ENCODE data around the gene PLA2G4A.

Gene PLA2G4A

GRCh38 chr1:186828611-186829454 lies at the start of gene PLA2G4A:
Gene PLA2G4A (plus strand): TSS chr1:186828949. CDS start chr1:186854355, 25,406 bp downstream.
- no peaks in the 10 kb centered on the region for H3K9me3 Mint-ChIP-seq
- H3K36me3 Mint-ChIP-seq (ENCODE audit: low read depth), result no peaks in the 10 kb centered on the region
- peak within 1 kb of the TSS; percentile 84 to 92 (median 88) for H3K4me3 Mint-ChIP-seq
- peaks cover 15% of the 10 kb centered on the region for H3K4me1 Mint-ChIP-seq
- peak within 1 kb of the TSS; percentile 29 to 64 (median 63) for H3K27ac Mint-ChIP-seq
- no peaks in the 10 kb centered on the region for H3K27me3 Mint-ChIP-seq (ENCODE audit: low read depth)
- TF ChIP-seq CTCF (IDR thresholded peaks at IDR 0.05; ENCODE audit: unreplicated experiment in 3 of 3), result no peak

- no peaks in the 10 kb centered on the region for H3K36me3 Mint-ChIP-seq (ENCODE audit: low read depth)
- no peak overlapping the region for H3K4me3 Mint-ChIP-seq
- H3K4me1 Mint-ChIP-seq, result no peaks in the 10 kb centered on the region
- TF ChIP-seq CTCF (IDR thresholded peaks at IDR 0.05; ENCODE audit: unreplicated experiment in 3 of 3), result no peak
- H3K27me3 Mint-ChIP-seq (ENCODE audit: low read depth), result peaks cover 4% of the 10 kb centered on the region
- H3K27ac Mint-ChIP-seq, result no peak overlapping the region
- no peaks in the 10 kb centered on the region for H3K9me3 Mint-ChIP-seq
Observed at GRCh38 chr1:186780076-186780475, 48.7 kb upstream of the PLA2G4A start.

GRCh38 chr1:186781730-186782129 lies 47.0 kb upstream of the PLA2G4A start:
- H3K27ac Mint-ChIP-seq, result no peak overlapping the region
- TF ChIP-seq CTCF (IDR thresholded peaks at IDR 0.05; ENCODE audit: unreplicated experiment in 3 of 3), result no peak
- H3K36me3 Mint-ChIP-seq (ENCODE audit: low read depth), result no peaks in the 10 kb centered on the region
- no peak overlapping the region for H3K4me3 Mint-ChIP-seq
- no peaks in the 10 kb centered on the region for H3K4me1 Mint-ChIP-seq
- peaks cover 4% of the 10 kb centered on the region for H3K27me3 Mint-ChIP-seq (ENCODE audit: low read depth)
- no peaks in the 10 kb centered on the region for H3K9me3 Mint-ChIP-seq

DNA sequence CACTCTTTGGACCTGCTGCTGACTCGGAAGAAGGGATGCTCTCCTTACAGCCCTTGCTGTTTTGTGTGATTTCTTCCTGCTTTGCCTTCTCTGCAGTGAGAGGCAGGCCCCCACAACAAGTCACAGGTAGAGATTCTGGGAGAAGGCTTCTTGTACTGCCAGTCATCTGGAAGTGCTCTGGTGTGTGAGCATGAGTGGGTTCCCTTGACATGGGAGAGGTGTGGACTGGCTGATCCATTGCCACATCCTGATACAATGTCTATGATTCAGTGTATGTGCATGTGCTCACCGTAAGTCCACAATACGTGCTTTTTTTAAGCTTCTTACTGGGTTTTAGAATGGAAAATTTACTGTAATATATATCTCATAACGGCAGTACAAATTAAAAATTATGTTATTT lies 46.0 kb upstream of the PLA2G4A start:
- Mint-ChIP-seq H3K36me3 (ENCODE audit: low read depth) (no peaks in the 10 kb centered on the region), H3K9me3 (no peaks in the 10 kb centered on the region), H3K27me3 (ENCODE audit: low read depth) (peaks cover 4% of the 10 kb centered on the region), H3K4me3 (no peak overlapping the region), H3K4me1 (no peaks in the 10 kb centered on the region), H3K27ac (no peak overlapping the region)
- TF ChIP-seq CTCF (IDR thresholded peaks at IDR 0.05; ENCODE audit: unreplicated experiment in 3 of 3), result no peak

- H3K4me3 Mint-ChIP-seq, result no peak overlapping the region
- no peaks in the 10 kb centered on the region for H3K9me3 Mint-ChIP-seq
- no peak overlapping the region for H3K27ac Mint-ChIP-seq
- peaks cover 4% of the 10 kb centered on the region for H3K27me3 Mint-ChIP-seq (ENCODE audit: low read depth)
- H3K4me1 Mint-ChIP-seq, result no peaks in the 10 kb centered on the region
- no peaks in the 10 kb centered on the region for H3K36me3 Mint-ChIP-seq (ENCODE audit: low read depth)
- TF ChIP-seq CTCF (IDR thresholded peaks at IDR 0.05; ENCODE audit: unreplicated experiment in 3 of 3), result no peak
Observed at GRCh38 chr1:186783193-186783592, 45.6 kb upstream of the PLA2G4A start.

GRCh38 chr1:186785503-186785902 lies 43.2 kb upstream of the PLA2G4A start:
- H3K27me3 Mint-ChIP-seq (ENCODE audit: low read depth), result peaks cover 4% of the 10 kb centered on the region
- no peaks in the 10 kb centered on the region for H3K9me3 Mint-ChIP-seq
- H3K27ac Mint-ChIP-seq, result no peak overlapping the region
- H3K4me3 Mint-ChIP-seq, result no peak overlapping the region
- TF ChIP-seq CTCF (IDR thresholded peaks at IDR 0.05; ENCODE audit: unreplicated experiment in 3 of 3), result no peak
- no peaks in the 10 kb centered on the region for H3K36me3 Mint-ChIP-seq (ENCODE audit: low read depth)
- no peaks in the 10 kb centered on the region for H3K4me1 Mint-ChIP-seq
